Nephron (organoid): ENCODE data around the gene FNDC5.

Experiments
- H3K27ac Mint-ChIP-seq, 3 experiments: 2 replicates each; pipeline ENCODE4 v1.8.0; 2020; ENCODE audit warnings: mixed read lengths in 3 of 3, mild to moderate bottlenecking in 2 of 3, moderate library complexity in 1 of 3
- H3K27me3 Mint-ChIP-seq: 2 replicates; pipeline ENCODE4 v1.8.0; 2021; ENCODE audit warnings: low read depth, mild to moderate bottlenecking, moderate library complexity, mixed read lengths
- H3K36me3 Mint-ChIP-seq: 2 replicates; pipeline ENCODE4 v1.8.0; 2020; ENCODE audit warnings: low read depth, mixed read lengths
- H3K4me1 Mint-ChIP-seq: 2 replicates; pipeline ENCODE4 v1.8.0; 2020; ENCODE audit warnings: mixed read lengths
- H3K4me3 Mint-ChIP-seq, 3 experiments: 2 replicates each; pipeline ENCODE4 v1.8.0; 2020; ENCODE audit warnings: mild to moderate bottlenecking in 3 of 3, mixed read lengths in 3 of 3, moderate library complexity in 2 of 3
- H3K9me3 Mint-ChIP-seq: 2 replicates; pipeline ENCODE4 v1.8.0; 2020; ENCODE audit warnings: mixed read lengths
- TF ChIP-seq, protein P1 (sequence below), 3 experiments: fragments of 200-600 bp; sonication (generic); IDR thresholded peaks; one replicate each; pipeline ENCODE4 v1.5.0; 2021; ENCODE audit warnings: antibody characterized with exemption in 3 of 3; ENCODE audit not compliant: unreplicated experiment in 3 of 3

The FNDC5 gene

GRCh38 chr1:32884032-32884372 is 13.3 kb upstream of the FNDC5 start:
- H3K27ac Mint-ChIP-seq: no peak overlapping the region
- no peak overlapping the region for H3K4me3 Mint-ChIP-seq
- H3K27me3 Mint-ChIP-seq: peaks cover 48% of the 10 kb centered on the region
- no peaks in the 10 kb centered on the region for H3K36me3 Mint-ChIP-seq
- H3K4me1 Mint-ChIP-seq: peaks cover 11% of the 10 kb centered on the region
- no peaks in the 10 kb centered on the region for H3K9me3 Mint-ChIP-seq
- TF ChIP-seq, protein P1, sequence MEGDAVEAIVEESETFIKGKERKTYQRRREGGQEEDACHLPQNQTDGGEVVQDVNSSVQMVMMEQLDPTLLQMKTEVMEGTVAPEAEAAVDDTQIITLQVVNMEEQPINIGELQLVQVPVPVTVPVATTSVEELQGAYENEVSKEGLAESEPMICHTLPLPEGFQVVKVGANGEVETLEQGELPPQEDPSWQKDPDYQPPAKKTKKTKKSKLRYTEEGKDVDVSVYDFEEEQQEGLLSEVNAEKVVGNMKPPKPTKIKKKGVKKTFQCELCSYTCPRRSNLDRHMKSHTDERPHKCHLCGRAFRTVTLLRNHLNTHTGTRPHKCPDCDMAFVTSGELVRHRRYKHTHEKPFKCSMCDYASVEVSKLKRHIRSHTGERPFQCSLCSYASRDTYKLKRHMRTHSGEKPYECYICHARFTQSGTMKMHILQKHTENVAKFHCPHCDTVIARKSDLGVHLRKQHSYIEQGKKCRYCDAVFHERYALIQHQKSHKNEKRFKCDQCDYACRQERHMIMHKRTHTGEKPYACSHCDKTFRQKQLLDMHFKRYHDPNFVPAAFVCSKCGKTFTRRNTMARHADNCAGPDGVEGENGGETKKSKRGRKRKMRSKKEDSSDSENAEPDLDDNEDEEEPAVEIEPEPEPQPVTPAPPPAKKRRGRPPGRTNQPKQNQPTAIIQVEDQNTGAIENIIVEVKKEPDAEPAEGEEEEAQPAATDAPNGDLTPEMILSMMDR (IDR thresholded peaks at IDR 0.05; ENCODE audit: unreplicated experiment in 3 of 3): no peak

DNA sequence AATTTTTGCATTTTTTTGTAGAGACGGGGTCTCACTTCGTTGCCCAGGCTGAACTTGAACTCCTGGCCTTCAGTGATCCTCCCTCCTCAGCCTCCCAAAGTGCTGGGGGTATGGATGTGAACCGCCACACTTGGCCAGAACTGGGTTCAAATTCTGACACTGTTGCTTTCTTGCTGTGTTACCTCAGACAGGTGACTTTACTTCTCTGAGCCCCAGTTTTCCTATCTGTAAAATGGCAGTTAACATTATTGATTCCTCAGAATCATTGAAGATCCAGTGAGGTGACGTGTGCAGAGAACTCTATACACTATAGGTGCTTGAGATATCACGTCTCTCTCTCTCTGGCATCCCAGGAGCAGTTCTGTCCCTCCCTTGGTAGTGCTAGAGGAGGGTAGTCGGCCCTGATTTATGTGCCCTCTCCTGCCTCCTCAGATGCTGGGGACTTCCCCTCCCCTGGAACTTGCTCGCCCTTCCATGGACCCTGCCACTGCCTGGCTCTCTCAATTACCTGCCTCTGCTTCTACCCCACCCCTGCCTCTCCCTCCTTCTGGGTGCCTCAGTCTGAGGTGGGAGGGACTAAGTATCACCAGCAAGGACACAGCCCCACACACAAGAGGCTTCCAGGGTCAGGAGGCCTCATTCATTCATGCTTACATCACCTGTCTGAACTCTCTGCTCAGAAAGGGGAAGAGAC is 12.8 kb upstream of the FNDC5 start:
- Mint-ChIP-seq H3K27ac (no peak overlapping the region), H3K4me1 (peaks cover 11% of the 10 kb centered on the region), H3K4me3 (no peak overlapping the region), H3K9me3 (no peaks in the 10 kb centered on the region), H3K27me3 (peaks cover 43% of the 10 kb centered on the region), H3K36me3 (no peaks in the 10 kb centered on the region)
- TF ChIP-seq, protein P1 (IDR thresholded peaks at IDR 0.05; ENCODE audit: unreplicated experiment in 3 of 3): no peak

DNA sequence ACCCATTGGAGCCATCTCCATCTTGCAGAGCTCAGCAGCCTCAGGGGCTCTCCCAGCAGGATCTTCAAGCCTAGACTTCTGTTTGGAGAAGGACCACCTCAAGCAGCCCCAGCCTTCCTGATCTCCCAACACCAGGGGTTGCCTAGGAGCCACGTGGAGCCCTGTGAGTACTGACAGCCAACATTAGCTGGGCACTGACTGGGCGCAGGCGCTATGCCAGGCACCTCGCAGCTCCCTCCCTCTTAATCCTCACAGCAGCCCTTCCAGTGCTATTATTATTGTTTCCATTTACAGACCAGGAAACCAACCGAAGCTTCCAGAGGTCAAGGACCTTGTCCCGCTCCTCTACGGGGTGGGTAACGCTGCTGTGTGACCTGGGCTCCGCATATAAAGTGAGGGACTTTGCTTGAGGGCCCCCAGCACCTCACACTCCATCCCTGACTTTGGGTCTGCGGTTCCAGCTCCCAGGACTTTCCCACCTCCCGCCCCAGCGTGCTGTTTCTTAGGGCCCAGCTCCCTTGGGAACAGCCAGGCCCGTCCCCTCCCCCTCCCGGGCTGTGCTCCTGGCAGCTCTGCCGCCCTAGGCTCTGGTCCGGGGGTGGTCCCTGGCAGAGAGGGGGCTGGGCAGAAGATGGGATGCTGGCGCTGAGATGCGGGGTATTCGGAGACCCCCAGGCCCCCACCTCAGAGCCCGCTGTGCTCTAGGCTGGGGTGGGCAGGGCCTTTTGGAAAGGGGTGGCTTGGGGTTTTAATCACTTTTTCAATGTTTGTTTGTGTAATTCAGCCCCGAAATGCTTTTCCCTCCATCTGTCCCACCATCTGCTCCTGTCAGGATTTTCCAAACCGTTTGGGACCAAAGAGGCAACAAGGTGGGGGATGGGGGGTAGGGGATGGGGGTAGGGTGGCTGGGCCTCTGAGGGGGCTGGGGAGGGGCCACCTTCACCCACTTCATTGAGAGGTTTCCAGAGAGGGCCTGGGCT is 11.4 kb upstream of the FNDC5 start:
- H3K36me3 Mint-ChIP-seq: no peaks in the 10 kb centered on the region
- no peak overlapping the region for H3K4me3 Mint-ChIP-seq
- H3K27me3 Mint-ChIP-seq: peaks cover 40% of the 10 kb centered on the region
- no peaks in the 10 kb centered on the region for H3K9me3 Mint-ChIP-seq
- peaks cover 22% of the 10 kb centered on the region for H3K4me1 Mint-ChIP-seq
- TF ChIP-seq, protein P1 (IDR thresholded peaks at IDR 0.05; ENCODE audit: unreplicated experiment in 3 of 3): no peak
- no peak overlapping the region for H3K27ac Mint-ChIP-seq

GRCh38 chr1:32881291-32881690 is 10.6 kb upstream of the FNDC5 start:
- TF ChIP-seq, protein P1 (IDR thresholded peaks at IDR 0.05; ENCODE audit: unreplicated experiment in 3 of 3): no peak
- Mint-ChIP-seq H3K27me3 (peaks cover 33% of the 10 kb centered on the region), H3K36me3 (no peaks in the 10 kb centered on the region)

GRCh38 chr1:32878637-32879041 is 7.9 kb upstream of the FNDC5 start:
- Mint-ChIP-seq H3K4me1 (peaks cover 31% of the 10 kb centered on the region), H3K36me3 (no peaks in the 10 kb centered on the region), H3K27me3 (peaks cover 20% of the 10 kb centered on the region), H3K27ac (no peak overlapping the region), H3K4me3 (no peak overlapping the region), H3K9me3 (no peaks in the 10 kb centered on the region)
- TF ChIP-seq, protein P1 (IDR thresholded peaks at IDR 0.05; ENCODE audit: unreplicated experiment in 3 of 3): no peak

More at GRCh38 chr1:32881291-32881690, 10.6 kb upstream of the FNDC5 start:
- no peak overlapping the region for H3K4me3 Mint-ChIP-seq
- H3K9me3 Mint-ChIP-seq: no peaks in the 10 kb centered on the region
- H3K27ac Mint-ChIP-seq: no peak overlapping the region
- H3K4me1 Mint-ChIP-seq: peaks cover 23% of the 10 kb centered on the region
